Measurements from ENCODE around the gene ANAPC1. TPM values are rescaled to one million over a fixed set of nuclear protein-coding genes. Genes with fewer than 3 reads are reported as not detected.
"Not testable (repeated sequence)": the region's sequence is repeated elsewhere in the genome, so short reads cannot be mapped to it uniquely, and the experiment has no call there.

ANAPC1 gene
- polyA plus RNA-seq, 3 donors = 31.1 to 38.3 (median 33.7) TPM

DNA sequence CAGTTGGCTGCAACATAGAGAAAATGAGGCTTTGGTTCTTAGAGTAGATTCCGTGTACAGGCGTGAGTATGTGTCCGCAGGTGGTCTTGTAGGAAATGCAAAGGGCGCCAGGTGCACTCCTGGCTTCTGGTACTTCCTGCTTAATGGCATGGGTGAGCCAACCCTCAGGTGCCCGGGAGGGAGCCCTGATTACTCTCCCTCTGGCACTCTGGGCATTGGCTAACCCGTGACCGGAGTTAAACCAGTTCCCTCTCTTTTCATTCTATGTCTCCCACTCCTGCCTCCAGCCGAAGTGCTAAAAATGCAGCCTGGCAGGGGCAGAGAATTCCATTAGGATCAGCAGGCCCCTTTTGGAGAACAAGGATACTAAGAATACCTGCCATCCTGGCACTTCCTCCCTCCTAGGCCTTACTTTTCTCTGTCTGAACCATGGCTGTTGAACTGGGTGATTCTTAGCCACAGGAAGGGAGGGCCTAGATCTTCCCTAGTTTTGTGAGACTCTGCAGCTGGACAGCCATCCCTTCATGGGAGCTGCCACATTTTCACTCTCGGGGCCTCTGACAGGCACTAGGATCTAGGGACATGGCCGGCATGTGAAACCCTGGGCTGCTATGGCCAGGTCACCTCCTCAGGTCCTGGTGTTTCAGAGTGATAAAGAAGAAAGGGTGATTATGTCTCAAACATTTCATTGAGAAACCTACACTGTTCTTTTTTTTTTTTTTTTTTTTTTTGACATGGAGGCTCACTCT lies 20.9 kb upstream of the ANAPC1 start:
- DNase-seq (ENCODE audit: low read depth in 3 of 3, low spot score in 2 of 3) = no peak

DNA sequence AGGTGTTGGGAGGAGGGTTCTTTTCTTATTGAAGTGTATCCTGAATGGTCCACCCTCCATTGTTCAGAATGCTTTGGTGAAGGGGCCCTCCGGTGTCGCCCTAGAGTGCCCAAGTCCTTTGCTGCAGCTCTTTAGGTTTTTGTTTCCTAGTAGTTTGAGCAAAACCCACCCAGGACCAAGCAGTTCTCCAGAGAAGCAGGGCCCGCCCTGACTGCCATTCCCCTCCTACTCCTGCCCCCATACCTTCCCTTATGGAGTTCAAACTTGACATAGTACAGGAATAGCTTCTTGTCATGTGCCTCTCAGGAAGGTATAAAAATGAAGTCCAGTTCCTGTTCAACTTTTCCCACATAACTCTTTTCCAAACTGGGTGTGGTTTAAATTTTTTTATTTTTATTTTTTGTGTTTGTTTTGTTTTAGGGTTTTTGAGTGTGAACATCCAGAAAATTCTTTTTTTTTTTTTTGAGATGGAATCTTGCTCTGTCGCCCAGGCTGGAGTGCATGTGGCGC lies 20.0 kb upstream of the ANAPC1 start:
- DNase-seq (ENCODE audit: low read depth in 3 of 3, low spot score in 2 of 3) = no peak

- DNase-seq (ENCODE audit: low read depth in 3 of 3, low spot score in 2 of 3) = no peak
Measured at GRCh38 chr2:111903516-111903915, 19.5 kb upstream of the ANAPC1 start.

DNA sequence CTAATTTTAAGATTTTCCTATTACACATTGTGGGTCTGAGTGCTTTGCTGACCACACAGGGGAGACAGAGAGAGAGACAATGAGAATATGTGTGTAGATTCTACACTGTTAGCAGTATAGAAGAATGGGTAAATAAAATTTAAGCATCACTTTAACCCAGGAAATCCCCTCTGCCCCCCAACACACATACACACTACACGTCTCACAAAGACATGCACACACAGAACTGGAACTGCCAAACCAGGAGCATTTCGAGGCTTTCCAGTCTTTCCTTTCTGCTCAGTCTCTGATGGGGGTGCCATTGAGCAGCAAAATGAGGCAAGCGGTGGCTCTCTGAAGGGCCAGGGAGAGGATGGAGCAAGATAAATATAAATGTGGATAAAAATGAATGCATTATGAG lies 16.9 kb upstream of the ANAPC1 start:
- no peak for DNase-seq (ENCODE audit: low read depth in 3 of 3, low spot score in 2 of 3)

DNA sequence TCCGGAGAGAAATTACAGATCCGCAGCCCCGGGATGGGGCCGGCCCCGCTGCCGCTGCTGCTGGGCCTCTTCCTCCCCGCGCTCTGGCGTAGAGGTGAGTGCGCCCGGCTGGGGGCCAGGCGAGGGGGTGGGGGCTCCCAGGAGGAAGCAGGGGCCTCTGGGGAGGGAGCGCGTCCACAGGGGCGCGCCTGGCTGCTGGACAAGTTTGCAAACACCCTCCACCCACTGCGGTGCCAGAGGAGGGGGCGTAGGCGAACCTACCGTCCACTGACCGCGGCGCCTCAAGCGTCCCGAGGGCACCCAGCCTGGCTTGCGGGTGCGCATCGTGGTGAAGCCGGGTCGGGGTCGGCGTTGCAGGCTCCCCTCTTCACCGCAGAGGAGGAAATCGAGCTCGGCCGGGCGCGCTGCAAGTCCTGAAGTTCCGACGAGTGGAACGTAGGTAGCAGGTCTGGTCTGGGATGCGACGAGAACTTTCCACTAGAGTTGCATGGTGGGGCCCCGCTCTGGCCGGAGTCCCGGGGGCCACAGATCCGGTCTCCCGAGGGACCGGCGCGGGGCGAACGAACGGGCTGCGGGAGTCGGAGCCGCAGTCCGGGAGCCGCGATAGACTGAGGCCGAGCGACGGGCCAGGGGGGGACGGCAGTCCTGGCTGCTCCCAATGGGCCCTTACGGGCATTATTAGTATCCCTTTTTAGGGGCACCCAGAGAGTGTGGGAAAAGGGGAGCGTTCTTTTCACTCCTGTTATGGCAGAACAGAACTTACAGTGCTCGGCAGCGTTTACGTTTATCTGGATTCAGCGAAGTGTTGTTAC lies 14.9 kb upstream of the ANAPC1 start:
- DNase-seq (ENCODE audit: low read depth in 3 of 3, low spot score in 2 of 3) = no peak

GRCh38 chr2:111897924-111898702 lies 14.1 kb upstream of the ANAPC1 start, which contains the start of gene MERTK:
Gene MERTK, plus strand, starts transcription at chr2:111898607. Its CDS starts 129 bp downstream, at chr2:111898736.
- DNase-seq (ENCODE audit: low read depth in 3 of 3, low spot score in 2 of 3) = peak in 2 of 3 donors; percentile 86 to 88

DNA sequence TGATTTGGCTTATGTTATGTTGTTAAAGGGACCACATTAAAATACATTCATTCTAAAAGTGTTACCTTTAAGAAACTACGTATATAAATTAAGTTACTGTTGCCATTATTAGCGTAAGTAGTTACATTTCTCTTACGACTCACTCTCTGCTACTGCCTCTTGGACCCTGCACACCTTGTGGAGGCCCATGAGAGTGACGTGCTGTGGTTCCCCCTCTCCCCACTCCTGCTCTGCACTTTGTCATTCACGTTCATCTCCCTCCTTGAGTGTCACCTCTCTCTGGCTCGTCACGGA lies 13.6 kb upstream of the ANAPC1 start:
- no peak for DNase-seq (ENCODE audit: low read depth in 3 of 3, low spot score in 2 of 3)

DNA sequence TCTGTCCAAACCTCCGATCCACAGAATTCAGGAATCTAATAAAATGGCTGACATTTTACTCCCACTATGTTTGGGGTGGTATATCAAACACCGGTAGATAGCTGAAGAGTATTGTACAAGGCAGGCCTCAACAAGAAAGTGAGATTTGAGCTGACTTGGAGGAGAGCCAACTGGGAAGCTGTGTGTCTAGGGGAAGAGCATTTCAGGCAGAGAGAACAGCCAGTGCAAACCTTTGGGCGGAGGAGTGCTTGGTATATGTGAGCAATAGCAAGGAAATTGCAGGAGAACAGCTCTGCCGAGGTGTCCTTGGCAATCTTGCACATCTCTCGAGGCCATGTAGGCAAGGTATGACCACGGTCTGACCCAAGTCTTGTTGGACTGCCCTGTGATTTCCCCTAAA lies 12.6 kb upstream of the ANAPC1 start:
- no peak for DNase-seq (ENCODE audit: low read depth in 3 of 3, low spot score in 2 of 3)

GRCh38 chr2:111896024-111896423 lies 12.0 kb upstream of the ANAPC1 start:
- no peak for DNase-seq (ENCODE audit: low read depth in 3 of 3, low spot score in 2 of 3)

DNA sequence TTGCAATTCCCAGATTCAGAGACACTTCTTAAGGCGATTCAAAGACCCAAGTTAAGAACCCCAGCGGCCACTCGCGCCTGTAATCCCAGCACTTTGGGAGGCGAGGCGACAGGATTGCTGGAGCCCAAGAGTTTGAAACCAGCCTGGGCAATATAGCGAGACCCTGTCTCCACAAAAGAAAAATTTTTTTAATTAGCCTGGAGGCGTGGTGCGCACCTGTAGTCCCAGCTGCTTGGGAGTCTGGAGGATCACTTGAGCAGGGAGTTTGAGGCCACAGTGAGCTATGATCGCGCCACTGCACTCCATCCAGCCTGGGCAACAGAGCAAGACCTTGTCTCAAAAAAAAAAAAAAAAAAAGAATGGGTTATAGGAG lies 585 bp upstream of the ANAPC1 start:
- DNase-seq (ENCODE audit: low read depth in 3 of 3, low spot score in 2 of 3) = no peak

DNA sequence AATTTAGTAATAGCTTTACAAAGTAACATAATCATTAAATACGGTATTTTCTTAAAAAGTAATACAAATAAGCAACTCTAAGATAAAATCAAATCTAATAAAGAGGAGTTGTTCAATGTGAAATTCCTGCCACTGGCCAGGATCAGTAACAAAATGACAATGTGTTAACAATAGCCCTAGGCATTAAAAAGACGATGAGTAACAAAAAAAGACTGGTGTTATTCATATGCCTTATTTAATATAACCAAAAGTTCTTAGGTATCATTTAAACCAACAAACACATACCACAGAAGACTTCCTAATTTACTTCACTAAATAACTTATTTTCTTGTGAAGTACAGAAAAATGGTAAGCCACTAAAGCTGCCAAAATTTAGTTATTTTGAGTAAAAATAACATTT lies 11.2 kb downstream of the ANAPC1 start:
- not testable (repeated sequence) for DNase-seq (ENCODE audit: low read depth in 3 of 3, low spot score in 2 of 3)

GRCh38 chr2:111865124-111865523 lies 18.9 kb downstream of the ANAPC1 start:
- DNase-seq (ENCODE audit: low read depth in 3 of 3, low spot score in 2 of 3) = not testable (repeated sequence)

DNA sequence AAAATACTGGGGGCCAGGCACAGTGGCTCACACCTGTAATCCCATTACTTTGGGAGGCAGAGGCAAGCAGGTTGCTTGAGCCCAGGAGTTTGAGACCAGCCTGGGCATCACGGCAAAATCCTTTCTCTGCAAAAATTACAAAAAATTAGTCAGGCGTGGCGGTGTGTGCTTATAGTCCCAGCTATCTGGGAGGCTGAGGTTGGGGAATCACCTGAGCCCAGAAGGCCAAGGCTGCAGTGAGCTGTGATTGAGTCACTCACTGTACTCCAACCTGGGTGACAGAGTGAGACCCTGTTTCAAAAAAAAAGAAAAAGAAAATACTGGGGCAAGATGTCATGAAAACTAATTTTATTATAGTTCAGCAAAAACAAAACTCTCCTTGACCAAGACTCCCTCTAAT lies 24.0 kb downstream of the ANAPC1 start:
- DNase-seq (ENCODE audit: low read depth in 3 of 3, low spot score in 2 of 3) = not testable (repeated sequence)

DNA sequence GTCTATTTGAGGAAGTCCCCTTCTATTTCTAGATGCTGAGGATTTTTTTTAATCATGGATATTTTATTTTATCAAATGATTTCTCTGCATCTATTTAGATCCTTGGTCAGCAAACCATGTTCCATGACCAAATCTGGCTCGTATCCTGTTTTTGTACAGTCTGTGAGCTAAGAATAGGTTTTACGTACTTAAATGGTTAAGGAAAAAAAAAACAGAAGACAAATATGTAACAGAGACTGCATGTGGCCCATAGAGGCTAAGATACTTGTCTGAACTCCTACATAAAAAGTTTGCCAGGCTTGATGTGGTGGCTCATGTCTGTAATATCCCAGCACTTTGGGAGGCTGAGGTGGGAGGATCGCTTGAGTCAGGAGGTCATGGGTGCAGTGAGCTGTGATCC lies 31.4 kb downstream of the ANAPC1 start:
- not testable (repeated sequence) for DNase-seq (ENCODE audit: low read depth in 3 of 3, low spot score in 2 of 3)

DNA sequence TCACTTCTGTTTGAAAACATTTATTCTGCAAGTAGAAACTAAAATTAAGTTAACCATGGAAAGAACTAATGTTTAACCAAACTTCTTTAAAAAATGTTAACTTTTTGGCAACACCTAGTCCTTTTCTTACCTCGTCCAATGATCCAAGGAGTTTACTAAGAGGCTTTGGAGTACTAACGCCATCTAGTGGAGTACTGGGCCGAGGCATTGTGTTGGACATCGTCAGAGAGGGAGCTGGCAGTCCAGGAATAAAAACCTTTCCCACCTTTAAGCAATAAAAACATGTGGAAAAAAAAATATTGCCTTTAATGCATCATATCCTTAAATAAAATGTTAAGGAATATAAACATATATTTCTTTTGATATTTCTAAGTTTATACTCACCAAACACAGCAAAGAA lies 33.3 kb downstream of the ANAPC1 start:
- DNase-seq (ENCODE audit: low read depth in 3 of 3, low spot score in 2 of 3) = not testable (repeated sequence)

GRCh38 chr2:111839625-111840282 lies 44.2 kb downstream of the ANAPC1 start:
- DNase-seq (ENCODE audit: low read depth in 3 of 3, low spot score in 2 of 3) = not testable (repeated sequence)

- not testable (repeated sequence) for DNase-seq (ENCODE audit: low read depth in 3 of 3, low spot score in 2 of 3)
Measured at GRCh38 chr2:111838992-111839391, 45.0 kb downstream of the ANAPC1 start.

DNA sequence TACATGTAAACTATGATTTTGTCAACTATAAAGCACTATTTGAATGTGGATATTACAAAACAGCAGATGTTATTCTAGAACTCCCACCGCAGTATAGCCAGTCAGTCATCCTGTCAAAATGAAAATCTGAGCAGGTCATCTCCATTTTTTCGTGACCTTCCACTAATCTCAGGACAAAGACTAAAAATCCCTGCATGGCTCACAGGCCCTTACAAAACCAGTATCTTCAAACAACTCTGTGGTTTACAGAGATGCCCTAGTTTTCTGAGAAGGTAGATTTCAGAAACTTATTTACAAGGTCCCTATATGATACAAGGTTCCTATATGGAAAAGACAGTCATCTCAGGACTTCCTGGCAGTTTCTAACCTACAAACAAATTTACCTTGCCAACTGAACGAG lies 49.8 kb downstream of the ANAPC1 start:
- not testable (repeated sequence) for DNase-seq (ENCODE audit: low read depth in 3 of 3, low spot score in 2 of 3)

DNA sequence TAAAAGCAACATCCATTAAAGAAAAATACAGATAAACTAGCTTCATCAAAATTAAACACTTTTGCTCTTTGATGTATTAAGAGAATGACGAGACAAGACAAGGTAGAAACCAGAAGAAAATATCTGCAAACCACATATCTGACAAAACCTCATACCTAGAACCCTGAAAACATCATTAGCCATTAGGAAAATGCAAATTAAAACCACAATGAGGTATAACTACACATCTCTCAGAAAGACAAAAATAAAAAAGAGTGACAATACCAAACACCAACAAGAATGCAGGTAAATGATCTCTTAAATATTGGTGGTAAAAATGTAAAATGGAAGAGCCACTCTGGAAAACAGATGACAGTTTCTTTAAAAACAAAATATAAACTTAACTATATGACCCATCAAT lies 53.5 kb downstream of the ANAPC1 start:
- DNase-seq (ENCODE audit: low read depth in 3 of 3, low spot score in 2 of 3) = not testable (repeated sequence)

DNA sequence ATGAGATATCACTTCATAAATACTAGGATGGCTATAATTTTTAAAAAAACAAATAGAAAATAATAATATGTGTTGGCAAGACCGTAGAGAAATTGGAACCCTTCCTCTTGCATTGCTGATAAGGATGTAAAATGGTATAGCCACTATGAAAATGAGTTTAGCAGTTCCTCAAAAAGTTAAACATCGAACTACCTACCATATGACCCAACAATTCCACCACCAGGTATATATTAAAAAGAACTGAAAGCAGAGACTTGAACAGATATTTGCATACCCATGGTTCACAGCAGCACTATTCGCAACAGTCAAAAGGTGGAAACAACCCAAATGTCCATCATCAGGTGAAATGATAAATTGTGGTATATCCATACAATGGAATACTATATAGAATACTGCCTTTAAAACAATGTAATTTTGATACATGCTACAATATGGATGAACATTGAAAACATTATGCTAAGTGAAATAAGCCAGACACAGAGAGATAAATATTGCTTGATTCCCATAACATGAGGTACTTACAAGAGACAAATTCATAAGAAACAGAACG lies 55.7 kb downstream of the ANAPC1 start:
- DNase-seq (ENCODE audit: low read depth in 3 of 3, low spot score in 2 of 3) = not testable (repeated sequence)
